Skin of body (tissue), 1 donor: Measurements from ENCODE around the gene COX6B1. TPM values are rescaled to one million over a fixed set of nuclear protein-coding genes. Genes with fewer than 3 reads are reported as not detected.

ENCODE experiments used
- total RNA-seq: library from RNA; depleted of rRNA; stranded (reverse); fragments of >200 nt; gene quantifications from one replicate; pipeline ENCODE4 v1.2.3, GENCODE V29; 2014

The COX6B1 gene
- total RNA-seq, 1 donor from 2014 or later = 238 TPM

Other genes with a start within 250 kb of the COX6B1 start
- gene FFAR2, start 200.1 kb upstream of the COX6B1 start, total RNA-seq = 0.99 TPM
- 579 TPM for gene KRTDAP, start 157.9 kb upstream of the COX6B1 start, total RNA-seq
- gene DMKN, start 134.7 kb upstream of the COX6B1 start, total RNA-seq = 456 TPM
- gene SBSN, start 120.0 kb upstream of the COX6B1 start, total RNA-seq = 197 TPM
- 0.20 TPM for gene GAPDHS, start 114.9 kb upstream of the COX6B1 start, total RNA-seq
- 41.2 TPM for gene TMEM147, start 102.7 kb upstream of the COX6B1 start, total RNA-seq
- gene ATP4A, start 84.7 kb upstream of the COX6B1 start, total RNA-seq = not detected
- gene PMIS2, start 62.1 kb upstream of the COX6B1 start, total RNA-seq = not detected
- 6.9 TPM for gene HAUS5, start 35.6 kb upstream of the COX6B1 start, total RNA-seq
- gene RBM42, start 19.3 kb upstream of the COX6B1 start, total RNA-seq = 21.8 TPM
- 0.79 TPM for gene ETV2, start 6.6 kb upstream of the COX6B1 start, total RNA-seq
- gene UPK1A, start 18.2 kb downstream of the COX6B1 start, total RNA-seq = 0.49 TPM
- gene ZBTB32, start 56.2 kb downstream of the COX6B1 start, total RNA-seq = not detected
- gene KMT2B, start 69.7 kb downstream of the COX6B1 start, total RNA-seq = 11.8 TPM
- gene IGFLR1, start 94.1 kb downstream of the COX6B1 start, total RNA-seq = 1.2 TPM
- 5.9 TPM for gene U2AF1L4, start 97.1 kb downstream of the COX6B1 start, total RNA-seq
- gene PSENEN, start 97.3 kb downstream of the COX6B1 start, total RNA-seq = 10.1 TPM
- gene LIN37, start 100.3 kb downstream of the COX6B1 start, total RNA-seq = 4.2 TPM
- 18.4 TPM for gene HSPB6, start 108.7 kb downstream of the COX6B1 start, total RNA-seq
- 4.5 TPM for gene PROSER3, start 109.9 kb downstream of the COX6B1 start, total RNA-seq
- gene ARHGAP33, start 127.2 kb downstream of the COX6B1 start, total RNA-seq = 5.1 TPM
- gene PRODH2, start 164.5 kb downstream of the COX6B1 start, total RNA-seq = not detected
- gene NPHS1, start 204.2 kb downstream of the COX6B1 start, total RNA-seq = not detected
- 0.10 TPM for gene KIRREL2, start 208.6 kb downstream of the COX6B1 start, total RNA-seq
- 3.0 TPM for gene APLP1, start 220.3 kb downstream of the COX6B1 start, total RNA-seq